ENCODE data around the gene ZC3H6.

DNA sequence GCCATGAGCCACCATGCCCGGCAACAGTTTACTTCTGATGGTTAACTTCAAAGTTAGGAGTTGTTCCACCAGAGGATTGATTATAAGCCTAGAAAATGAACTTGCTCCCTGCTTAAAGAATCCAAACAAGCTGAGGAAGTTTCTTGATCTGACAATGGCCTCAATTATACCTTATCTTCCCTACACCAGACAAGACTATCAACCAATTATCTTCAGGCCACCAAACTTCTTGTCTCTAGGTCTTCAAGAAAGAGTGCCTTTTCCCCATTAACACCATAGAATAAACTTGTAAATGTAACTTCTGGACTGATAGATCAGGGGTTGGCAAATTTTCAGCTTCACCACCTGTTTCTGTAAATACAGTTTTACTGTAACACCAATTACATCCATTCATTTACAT lies 35.5 kb upstream of the ZC3H6 start:
- TF ChIP-seq CTCF (IDR thresholded peaks at IDR 0.05) (no peak), POLR2AphosphoS5 (IDR thresholded peaks at IDR 0.05; ENCODE audit: low read depth, low read length) (no peak), REST (IDR thresholded peaks at IDR 0.05; ENCODE audit: insufficient read depth in 1 of 2, low read depth in 2 of 2, low read length in 1 of 2) (no peak)

Measured in Panc1 (cell line).